HUES64 (cell line): ENCODE results near the gene MUC4.
"Not testable (repeated sequence)": the region's sequence is repeated elsewhere in the genome, so short reads cannot be mapped to it uniquely, and the experiment has no call there.

Experiments used
- H3K27ac ChIP-seq: 2 replicates; pipeline ENCODE4 v1.7.0; 2013; ENCODE audit warnings: low read depth, low read length, inconsistent platforms
- H3K27me3 ChIP-seq: 2 replicates; pipeline ENCODE4 v1.6.1; 2013; ENCODE audit warnings: mild to moderate bottlenecking, low read length; ENCODE audit not compliant: insufficient read depth
- H3K36me3 ChIP-seq: 2 replicates; pipeline ENCODE4 v1.6.1; 2013; ENCODE audit warnings: mild to moderate bottlenecking, low read length; ENCODE audit not compliant: insufficient read depth
- H3K4me1 ChIP-seq: 2 replicates; pipeline ENCODE4 v1.6.1; 2013; ENCODE audit warnings: mild to moderate bottlenecking, low read length, moderate library complexity; ENCODE audit not compliant: insufficient read depth
- H3K4me3 ChIP-seq: 2 replicates; pipeline ENCODE4 v1.5.1; 2013; ENCODE audit warnings: mild to moderate bottlenecking, low read length, moderate library complexity
- H3K9ac ChIP-seq: 2 replicates; pipeline ENCODE4 v1.6.1; 2013; ENCODE audit warnings: mild to moderate bottlenecking, low read depth, low read length
- H3K9me3 ChIP-seq: 2 replicates; pipeline ENCODE4 v1.6.1; 2013; ENCODE audit warnings: low read depth, low read length; ENCODE audit not compliant: insufficient read depth
- WGBS: fragments of 150-250, 120-280 bp; methylation state at CpG from one replicate; pipeline ENCODE4 v1.1.7; 2013; ENCODE audit warnings: missing lambda C conversion rate; 5-methylcytosine and 5-hydroxymethylcytosine counted together

MUC4 gene

DNA sequence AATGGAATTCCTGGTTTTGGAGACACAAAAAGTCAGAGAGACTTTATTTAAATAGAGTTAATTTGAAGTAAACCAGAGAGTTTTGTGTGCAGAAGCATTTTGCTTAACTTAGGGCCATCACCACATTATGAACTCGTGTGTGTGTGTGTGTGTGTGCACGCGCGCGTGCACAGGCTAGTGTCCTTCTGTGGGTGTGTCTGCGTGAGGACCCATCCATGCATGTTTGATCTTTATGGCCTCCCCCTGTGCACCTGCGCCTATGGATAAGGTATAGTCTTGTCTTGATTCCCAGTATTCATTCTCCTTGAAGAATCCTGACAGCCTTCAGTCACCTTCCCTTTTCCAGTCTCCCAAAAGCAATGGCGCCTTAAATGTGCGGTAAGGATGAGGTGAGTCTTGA, 65.0 kb downstream of the MUC4 start:
- Histone ChIP-seq H3K4me1 (no peaks in the 10 kb centered on the region), H3K27me3 (peaks cover 36% of the 10 kb centered on the region), H3K36me3 (no peaks in the 10 kb centered on the region), H3K9ac (no peak overlapping the region), H3K9me3 (no peaks in the 10 kb centered on the region), H3K27ac (no peak overlapping the region), H3K4me3 (no peak overlapping the region)
- WGBS, result 88% methylated on average over 9 of the region's 9 CpGs

DNA sequence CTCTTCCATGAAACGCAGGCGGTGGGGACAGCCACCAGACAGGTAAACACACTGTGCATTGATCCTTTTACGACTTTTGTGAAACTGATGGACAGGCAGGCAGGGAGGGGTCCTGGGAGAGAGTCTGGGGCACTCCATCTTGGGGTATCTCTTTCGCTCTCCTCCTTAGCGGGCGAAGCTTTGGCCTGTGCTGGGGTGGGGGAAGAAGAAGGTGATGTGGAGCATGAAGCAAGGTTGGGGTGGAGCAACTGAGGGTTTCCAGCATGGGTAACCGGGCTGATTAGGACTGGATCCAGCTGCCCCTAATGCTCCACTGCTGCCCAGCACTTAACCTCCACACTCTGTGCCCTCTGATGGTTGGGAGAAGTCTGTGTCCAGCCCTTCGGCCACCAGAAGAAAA, 65.4 kb downstream of the MUC4 start:
- Histone ChIP-seq H3K36me3 (no peaks in the 10 kb centered on the region), H3K9me3 (no peaks in the 10 kb centered on the region), H3K27me3 (peaks cover 36% of the 10 kb centered on the region), H3K9ac (no peak overlapping the region), H3K4me3 (no peak overlapping the region), H3K4me1 (no peaks in the 10 kb centered on the region), H3K27ac (no peak overlapping the region)
- 86% methylated on average over 8 of the region's 8 CpGs for WGBS

DNA sequence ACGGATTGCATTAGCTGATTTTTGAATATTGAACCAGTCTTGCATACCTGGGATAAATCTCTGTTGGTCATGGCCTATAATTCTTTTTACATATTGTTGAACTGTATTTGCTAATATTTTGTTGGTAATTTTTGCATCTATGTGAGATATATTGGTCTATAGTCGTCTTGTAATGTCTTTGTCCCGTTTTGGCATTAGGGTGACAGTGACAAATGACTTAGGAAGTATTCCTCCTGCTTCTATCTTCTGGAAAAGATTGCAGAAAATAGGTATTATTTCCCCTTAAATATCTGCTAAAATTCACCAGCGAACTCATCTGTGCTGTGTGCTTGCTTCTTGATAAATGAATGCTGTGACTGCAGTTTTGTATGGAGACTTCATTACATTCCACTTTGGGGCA, 67.3 kb downstream of the MUC4 start:
- no peak overlapping the region for H3K9ac ChIP-seq
- H3K4me3 ChIP-seq, result no peak overlapping the region
- no peaks in the 10 kb centered on the region for H3K4me1 ChIP-seq
- H3K27ac ChIP-seq, result no peak overlapping the region
- peaks cover 36% of the 10 kb centered on the region for H3K27me3 ChIP-seq
- no peaks in the 10 kb centered on the region for H3K36me3 ChIP-seq
- WGBS, result 88% methylated on average over 4 of the region's 4 CpGs
- no peaks in the 10 kb centered on the region for H3K9me3 ChIP-seq

DNA sequence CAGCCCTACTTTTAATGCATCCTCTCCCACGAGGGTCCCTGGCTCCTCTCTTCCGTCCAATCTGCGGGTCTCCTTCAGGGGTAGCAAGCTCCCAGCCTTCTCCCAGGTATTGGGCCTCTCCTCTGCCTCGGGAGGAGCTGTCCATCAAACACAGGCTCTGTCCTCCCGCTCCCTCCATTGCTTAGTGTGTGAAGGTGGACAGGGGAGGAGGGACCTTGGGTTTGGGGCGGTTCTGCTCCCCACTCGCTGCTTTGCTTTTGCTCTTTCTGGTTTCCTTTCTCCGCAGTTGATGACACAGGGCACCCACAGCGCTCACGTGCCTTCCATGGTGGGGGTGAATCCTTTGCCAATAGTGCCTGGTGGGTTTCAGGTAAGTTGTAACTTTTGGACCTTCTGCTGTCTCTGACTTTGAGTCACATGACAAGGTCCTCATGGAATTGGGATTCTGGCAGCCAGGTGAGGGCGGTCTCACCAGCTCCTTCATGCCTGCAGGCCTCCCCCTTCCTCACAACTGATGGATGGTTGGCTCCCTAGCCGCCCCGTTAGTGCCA, 72.1 kb downstream of the MUC4 start:
- Histone ChIP-seq H3K27me3 (no peaks in the 10 kb centered on the region), H3K4me1 (no peaks in the 10 kb centered on the region), H3K4me3 (no peak overlapping the region), H3K36me3 (no peaks in the 10 kb centered on the region), H3K27ac (no peak overlapping the region), H3K9me3 (no peaks in the 10 kb centered on the region), H3K9ac (no peak overlapping the region)
- WGBS, result 88% methylated on average over 10 of the region's 13 CpGs

DNA sequence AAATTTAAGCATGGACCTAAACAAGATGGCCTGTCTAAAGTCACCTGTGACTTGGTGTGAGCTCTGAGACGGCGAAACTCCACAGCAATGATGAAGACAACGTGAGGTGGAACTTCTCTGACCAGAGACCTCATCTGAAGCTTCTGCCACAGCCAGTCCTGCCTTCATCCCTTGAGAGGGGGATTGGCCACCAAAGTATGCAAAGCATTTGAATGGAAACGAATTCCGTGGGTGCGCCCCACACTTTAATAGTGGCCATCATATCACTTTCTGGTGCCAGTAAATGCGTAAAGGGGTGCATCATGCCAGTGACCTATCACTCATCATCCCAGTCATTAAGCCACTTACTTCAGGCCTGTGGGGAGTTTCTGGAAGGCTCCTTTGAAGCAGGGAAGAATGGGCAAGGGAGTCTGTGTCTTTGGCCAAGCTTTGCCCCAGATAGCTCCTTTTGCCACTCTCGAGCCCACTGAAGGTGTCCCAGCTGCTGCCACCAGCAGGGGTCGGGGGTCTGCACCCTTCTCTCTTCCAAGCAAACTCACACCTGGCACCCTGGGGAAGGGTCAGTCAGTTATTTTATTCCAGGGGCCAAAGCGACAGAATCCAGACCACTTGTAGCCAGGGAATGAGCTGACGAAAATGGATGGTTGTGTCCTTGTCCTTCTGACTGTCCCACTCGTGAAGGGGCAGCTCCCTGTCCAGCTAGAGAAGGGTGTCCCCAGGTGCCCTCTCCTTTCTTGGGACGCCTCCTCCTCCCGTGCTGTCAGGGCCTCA, 73.3 kb downstream of the MUC4 start:
- Histone ChIP-seq H3K27ac (no peak overlapping the region), H3K9me3 (no peaks in the 10 kb centered on the region), H3K36me3 (no peaks in the 10 kb centered on the region), H3K4me1 (no peaks in the 10 kb centered on the region), H3K27me3 (no peaks in the 10 kb centered on the region), H3K4me3 (no peak overlapping the region), H3K9ac (no peak overlapping the region)
- 89% methylated on average over 14 of the region's 14 CpGs for WGBS

DNA sequence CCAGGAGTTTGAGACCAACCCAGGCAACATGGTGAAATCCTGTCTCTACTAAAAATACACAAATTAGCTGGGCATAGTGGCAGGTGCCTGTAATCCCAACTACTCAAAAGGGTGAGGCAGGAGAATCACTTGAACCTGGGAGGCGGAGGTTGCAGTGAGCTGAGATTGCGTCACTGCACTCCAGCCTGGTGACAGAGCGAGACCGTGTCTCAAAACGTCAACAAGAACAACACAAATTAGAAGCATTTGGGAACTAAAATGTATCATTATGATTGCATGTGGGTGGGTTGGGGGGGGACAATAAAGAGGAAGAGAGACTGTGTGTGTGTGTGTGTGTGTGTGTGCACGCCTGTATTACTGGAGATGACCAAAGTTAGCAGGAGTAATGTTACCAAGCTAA, 73.9 kb downstream of the MUC4 start:
- H3K4me3 ChIP-seq, H3K36me3 ChIP-seq, H3K4me1 ChIP-seq, H3K27me3 ChIP-seq, H3K9me3 ChIP-seq, H3K9ac ChIP-seq, H3K27ac ChIP-seq: not testable (repeated sequence)
- WGBS, result 91% methylated on average over 6 of the region's 6 CpGs

DNA sequence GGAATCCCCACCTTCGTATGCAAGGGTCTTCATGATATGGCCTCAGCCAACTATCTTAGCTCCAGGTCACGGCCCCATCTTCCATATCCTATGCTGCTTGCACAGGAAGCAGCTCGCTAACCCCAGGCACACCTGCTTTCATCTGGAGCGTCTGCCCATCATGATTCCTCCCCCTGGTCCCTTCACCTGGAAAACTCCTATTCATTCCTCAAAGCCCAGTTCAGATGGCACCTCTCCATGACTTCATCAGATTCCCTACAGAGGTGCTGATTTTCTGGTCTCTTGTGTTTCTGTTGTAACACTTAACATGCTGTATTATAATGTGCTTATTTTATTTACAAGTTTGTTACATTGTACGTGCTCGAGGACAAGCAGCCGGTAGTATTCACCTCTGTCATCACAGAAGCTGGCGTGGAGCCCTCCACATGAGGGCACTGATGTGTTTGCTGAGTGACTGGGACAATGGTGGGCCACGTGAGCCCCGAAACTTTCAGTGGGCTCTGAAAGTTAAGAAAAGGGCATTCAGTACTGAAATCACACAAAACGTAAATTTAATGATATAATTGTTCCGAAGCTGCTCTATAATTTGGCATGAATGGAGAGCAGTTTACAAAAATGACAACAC, 74.8 kb downstream of the MUC4 start:
- Histone ChIP-seq H3K9me3 (no peaks in the 10 kb centered on the region), H3K4me3 (no peak overlapping the region), H3K9ac (no peak overlapping the region), H3K36me3 (no peaks in the 10 kb centered on the region), H3K27ac (no peak overlapping the region), H3K4me1 (no peaks in the 10 kb centered on the region), H3K27me3 (no peaks in the 10 kb centered on the region)
- 90% methylated on average over 12 of the region's 12 CpGs for WGBS

DNA sequence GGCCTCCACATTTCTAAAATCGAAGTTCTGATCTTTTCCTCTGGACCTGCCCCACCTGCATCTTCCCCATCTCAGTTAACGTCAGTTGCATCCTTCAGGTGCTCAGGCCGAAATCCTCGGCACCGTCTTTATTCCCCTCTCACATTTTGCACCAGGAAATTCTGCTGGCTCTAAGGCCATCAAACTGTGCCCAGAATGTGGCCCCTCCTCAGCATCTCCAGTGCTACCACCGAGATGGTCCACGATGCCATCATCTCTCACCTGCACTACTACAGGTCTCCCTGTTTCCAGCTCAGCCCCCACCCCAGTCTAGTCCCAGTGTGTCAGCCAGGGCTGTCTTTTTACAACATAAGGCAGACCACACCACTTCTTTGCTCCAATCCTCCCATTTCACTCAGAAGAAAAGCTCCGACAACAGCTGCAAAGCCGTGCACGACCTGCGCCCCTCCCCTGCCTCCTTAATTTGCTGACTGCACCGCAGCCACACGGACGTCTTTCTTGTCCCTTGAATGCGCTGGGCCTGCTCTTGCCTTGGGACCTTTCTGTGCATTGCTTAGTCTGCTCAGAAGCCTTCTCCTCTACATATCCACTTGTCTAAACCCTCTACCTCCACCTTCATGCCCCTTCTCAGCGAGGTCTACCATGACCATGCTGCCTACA, 76.6 kb downstream of the MUC4 start:
- H3K4me1 ChIP-seq, result no peaks in the 10 kb centered on the region
- no peaks in the 10 kb centered on the region for H3K9me3 ChIP-seq
- H3K4me3 ChIP-seq, result no peak overlapping the region
- H3K9ac ChIP-seq, result no peak overlapping the region
- no peaks in the 10 kb centered on the region for H3K27me3 ChIP-seq
- no peak overlapping the region for H3K27ac ChIP-seq
- H3K36me3 ChIP-seq, result no peaks in the 10 kb centered on the region
- 81% methylated on average over 16 of the region's 16 CpGs for WGBS

DNA sequence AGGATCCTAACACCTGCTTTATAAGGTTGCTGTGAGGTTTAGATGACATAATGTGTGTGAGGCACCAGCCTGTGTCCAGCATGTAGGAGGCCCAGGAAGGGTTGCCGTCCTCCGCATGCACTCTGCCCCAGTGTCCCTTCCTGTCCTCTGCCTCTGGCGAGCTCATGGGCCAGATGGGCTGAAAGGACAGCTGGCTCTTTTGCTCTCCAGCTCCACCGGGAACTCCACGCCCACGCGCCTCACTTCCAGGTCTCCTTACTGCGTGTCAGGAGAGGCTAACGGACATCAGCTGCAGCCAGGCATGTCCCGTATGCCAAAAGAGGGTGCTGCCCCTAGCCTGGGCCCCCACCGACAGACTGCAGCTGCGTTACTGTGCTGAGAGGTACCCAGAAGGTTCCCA, 78.8 kb downstream of the MUC4 start:
- no peaks in the 10 kb centered on the region for H3K4me1 ChIP-seq
- H3K9ac ChIP-seq, result no peak overlapping the region
- no peaks in the 10 kb centered on the region for H3K9me3 ChIP-seq
- H3K27ac ChIP-seq, result no peak overlapping the region
- 91% methylated on average over 12 of the region's 12 CpGs for WGBS
- no peaks in the 10 kb centered on the region for H3K27me3 ChIP-seq
- H3K4me3 ChIP-seq, result no peak overlapping the region
- no peaks in the 10 kb centered on the region for H3K36me3 ChIP-seq

DNA sequence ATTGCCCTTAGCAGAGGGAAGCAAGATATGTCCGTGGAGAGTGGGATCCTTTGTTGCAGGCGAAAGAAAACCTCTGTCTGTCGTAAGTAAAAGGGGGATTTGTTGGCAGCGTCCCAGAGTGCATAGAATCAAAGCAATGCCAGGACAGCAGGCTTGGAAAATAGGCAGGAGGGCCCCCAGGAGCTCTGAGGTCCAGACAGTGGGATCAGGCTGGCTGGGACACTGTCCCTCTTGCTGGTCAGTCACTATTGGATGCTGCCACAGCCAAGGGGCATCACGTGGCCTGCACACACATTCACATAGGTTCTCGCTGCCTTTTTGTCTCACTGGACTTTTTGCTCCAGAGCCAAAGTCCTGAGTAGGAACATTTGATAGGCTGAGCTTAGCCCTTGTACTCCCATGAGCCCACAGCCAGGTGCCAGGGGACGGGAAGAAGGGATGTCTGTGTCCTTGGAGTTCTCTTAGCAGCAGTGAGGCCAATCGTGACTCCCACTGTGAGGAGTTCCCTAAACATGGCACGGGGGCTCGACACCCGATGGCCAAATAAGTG, 80.3 kb downstream of the MUC4 start:
- Histone ChIP-seq H3K9ac (no peak overlapping the region), H3K9me3 (no peaks in the 10 kb centered on the region), H3K27me3 (no peaks in the 10 kb centered on the region), H3K4me3 (no peak overlapping the region), H3K36me3 (no peaks in the 10 kb centered on the region), H3K27ac (no peak overlapping the region), H3K4me1 (no peaks in the 10 kb centered on the region)
- WGBS, result 92% methylated on average over 11 of the region's 11 CpGs
